K562 treated with DMSO at 1 percent for 12 hours (cell line): ENCODE results near the gene PARD3B. TPM values are rescaled to one million over a fixed set of nuclear protein-coding genes. Genes with fewer than 3 reads are reported as not detected.

ENCODE experiments used
- total RNA-seq: library from RNA; unstranded; fragments of 300-600 nt; gene quantifications from 2 replicates; pipeline ENCODE4 v1.2.3, GENCODE V29; 2022; ENCODE audit not compliant: insufficient read depth

The PARD3B gene
- 1.2 and 4.8 TPM in 2 replicates for total RNA-seq

GRCh38 chr2:204544961-204545860 lies at the start of gene PARD3B:
Gene PARD3B, plus strand, starts transcription at chr2:204545475. Its CDS starts 525 bp downstream, at chr2:204546000.

